HFFc6 (cell line): ENCODE data around the gene QRICH2. TPM values are rescaled to one million over a fixed set of nuclear protein-coding genes. Genes with fewer than 3 reads are reported as not detected.
"Not testable (repeated sequence)": the region's sequence is repeated elsewhere in the genome, so short reads cannot be mapped to it uniquely, and the experiment has no call there.

Source experiments
- DNase-seq: peaks from one replicate; pipeline ENCODE4 v3.0.0-alpha.2; 2018
- H3K27ac Mint-ChIP-seq: 2 replicates; pipeline ENCODE4 v1.8.0; 2020; ENCODE audit warnings: mild to moderate bottlenecking, mixed read lengths
- H3K27me3 Mint-ChIP-seq: 2 replicates; pipeline ENCODE4 v1.8.0; 2021; ENCODE audit warnings: mild to moderate bottlenecking, moderate library complexity, mixed read lengths; ENCODE audit not compliant: insufficient read depth
- H3K36me3 Mint-ChIP-seq: 2 replicates; pipeline ENCODE4 v1.8.0; 2021; ENCODE audit warnings: low read depth, mixed read lengths
- H3K4me1 Mint-ChIP-seq: 2 replicates; pipeline ENCODE4 v1.8.0; 2020; ENCODE audit warnings: low read depth, mixed read lengths
- H3K4me3 Mint-ChIP-seq: 2 replicates; pipeline ENCODE4 v1.8.0; 2020; ENCODE audit warnings: mild to moderate bottlenecking, moderate library complexity, mixed read lengths
- H3K9me3 Mint-ChIP-seq: 2 replicates; pipeline ENCODE4 v1.8.0; 2020; ENCODE audit warnings: mild to moderate bottlenecking, mixed read lengths
- total RNA-seq, 6 experiments: library from RNA; stranded (reverse); fragmentation: NEBNext Ultra II Directional; extraction: Animal tissue kit (Norgen Biotek cat#: 25700); gene quantifications; 2 replicates in 1 of 6; 3 replicates in 5 of 6; pipeline ENCODE4 v1.2.3, GENCODE V29; 2021
- TF ChIP-seq, protein P1 (sequence below): fragments of 200-600 bp; sonication (generic); IDR thresholded peaks from 2 replicates; pipeline ENCODE4 v1.5.0; 2021; ENCODE audit warnings: antibody characterized with exemption, mild to moderate bottlenecking

Gene QRICH2
- total RNA-seq, 6 experiments from 2014 or later = 1.2 to 2.3 (median 1.4) TPM

- Mint-ChIP-seq H3K9me3 (no peaks in the 10 kb centered on the region), H3K4me3 (peak within 1 kb of the TSS; percentile 97), H3K27ac (peak within 1 kb of the TSS; percentile 100), H3K27me3 (no peaks in the 10 kb centered on the region; the same call in 1 of the 2 replicates), H3K36me3 (no peaks in the 10 kb centered on the region), H3K4me1 (peaks cover 25% of the 10 kb centered on the region)
- DNase-seq = peak; percentile 76
- TF ChIP-seq, protein P1, sequence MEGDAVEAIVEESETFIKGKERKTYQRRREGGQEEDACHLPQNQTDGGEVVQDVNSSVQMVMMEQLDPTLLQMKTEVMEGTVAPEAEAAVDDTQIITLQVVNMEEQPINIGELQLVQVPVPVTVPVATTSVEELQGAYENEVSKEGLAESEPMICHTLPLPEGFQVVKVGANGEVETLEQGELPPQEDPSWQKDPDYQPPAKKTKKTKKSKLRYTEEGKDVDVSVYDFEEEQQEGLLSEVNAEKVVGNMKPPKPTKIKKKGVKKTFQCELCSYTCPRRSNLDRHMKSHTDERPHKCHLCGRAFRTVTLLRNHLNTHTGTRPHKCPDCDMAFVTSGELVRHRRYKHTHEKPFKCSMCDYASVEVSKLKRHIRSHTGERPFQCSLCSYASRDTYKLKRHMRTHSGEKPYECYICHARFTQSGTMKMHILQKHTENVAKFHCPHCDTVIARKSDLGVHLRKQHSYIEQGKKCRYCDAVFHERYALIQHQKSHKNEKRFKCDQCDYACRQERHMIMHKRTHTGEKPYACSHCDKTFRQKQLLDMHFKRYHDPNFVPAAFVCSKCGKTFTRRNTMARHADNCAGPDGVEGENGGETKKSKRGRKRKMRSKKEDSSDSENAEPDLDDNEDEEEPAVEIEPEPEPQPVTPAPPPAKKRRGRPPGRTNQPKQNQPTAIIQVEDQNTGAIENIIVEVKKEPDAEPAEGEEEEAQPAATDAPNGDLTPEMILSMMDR = peak; percentile 76
These were observed 45.7 kb upstream of the QRICH2 start, which contains the start of gene PRPSAP1 for GRCh38 chr17:76353599-76354316. Gene PRPSAP1, minus strand, starts transcription at chr17:76353916. Its CDS starts 213 bp downstream, at chr17:76353703.

GRCh38 chr17:76353004-76353598 lies 45.0 kb upstream of the QRICH2 start:
- no peaks in the 10 kb centered on the region for H3K36me3 Mint-ChIP-seq
- H3K27ac Mint-ChIP-seq = peak overlapping the region; percentile 100
- H3K9me3 Mint-ChIP-seq = no peaks in the 10 kb centered on the region
- H3K27me3 Mint-ChIP-seq = no peaks in the 10 kb centered on the region; the same call in 1 of the 2 replicates
- peaks cover 25% of the 10 kb centered on the region for H3K4me1 Mint-ChIP-seq
- H3K4me3 Mint-ChIP-seq = peak overlapping the region; percentile 97
- TF ChIP-seq, protein P1 = no peak
- no peak for DNase-seq

GRCh38 chr17:76351526-76352071 lies 43.5 kb upstream of the QRICH2 start:
- TF ChIP-seq, protein P1 = no peak
- Mint-ChIP-seq H3K9me3 (no peaks in the 10 kb centered on the region), H3K4me3 (peak overlapping the region; percentile 97; the same call in 1 of the 2 replicates), H3K4me1 (peaks cover 25% of the 10 kb centered on the region), H3K27ac (peak overlapping the region; percentile 67), H3K27me3 (no peaks in the 10 kb centered on the region; the same call in 1 of the 2 replicates), H3K36me3 (peaks cover 10% of the 10 kb centered on the region)
- no peak for DNase-seq

DNA sequence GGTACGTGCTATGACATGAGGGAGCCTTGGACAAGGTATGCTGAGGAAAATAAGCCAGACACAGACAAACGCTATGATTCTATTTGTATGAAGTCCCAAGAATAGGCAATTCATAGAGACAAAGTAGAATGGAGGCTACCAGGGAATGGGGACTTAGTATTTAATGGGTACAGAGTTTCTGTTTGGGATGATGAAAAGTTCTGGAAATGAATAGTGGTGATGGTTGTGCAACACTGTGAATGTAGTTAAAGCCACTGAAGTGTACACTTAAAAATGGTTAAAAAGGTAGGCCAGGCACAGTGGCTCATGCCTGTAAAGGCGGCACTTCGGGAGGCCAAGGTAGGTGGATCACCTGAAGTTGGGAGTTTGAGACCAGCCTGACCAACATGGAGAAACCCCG lies 42.4 kb upstream of the QRICH2 start:
- Mint-ChIP-seq H3K4me3 (no peak overlapping the region), H3K27ac (no peak overlapping the region), H3K27me3 (no peaks in the 10 kb centered on the region; the same call in 1 of the 2 replicates), H3K36me3 (peaks cover 16% of the 10 kb centered on the region), H3K4me1 (peaks cover 25% of the 10 kb centered on the region), H3K9me3 (no peaks in the 10 kb centered on the region)
- TF ChIP-seq, protein P1 = no peak
- DNase-seq = no peak

DNA sequence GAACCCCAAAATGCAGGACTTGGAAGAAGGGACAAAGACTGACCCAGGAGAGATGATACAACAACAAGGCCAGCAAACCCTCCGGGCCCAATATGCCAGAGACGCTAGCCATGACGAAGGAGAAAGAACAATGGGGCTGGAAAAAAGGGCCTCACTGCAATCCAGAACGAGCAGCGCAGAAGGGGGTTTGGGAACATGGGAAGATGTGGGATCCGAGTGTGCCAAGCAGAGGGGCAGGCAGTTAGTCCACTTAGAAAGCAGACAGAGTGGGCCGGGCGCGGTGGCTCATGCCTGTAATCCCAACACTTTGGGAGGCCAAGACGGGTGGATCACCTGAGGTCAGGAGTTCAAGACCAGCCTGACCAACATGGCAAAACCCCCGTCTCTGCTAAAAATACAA lies 38.9 kb upstream of the QRICH2 start:
- not testable (repeated sequence) for H3K9me3 Mint-ChIP-seq, H3K27me3 Mint-ChIP-seq, H3K27ac Mint-ChIP-seq, H3K4me1 Mint-ChIP-seq, H3K4me3 Mint-ChIP-seq, DNase-seq
- peaks cover 23% of the 10 kb centered on the region for H3K36me3 Mint-ChIP-seq
